ENCODE measurements around the gene WDFY3.

DNA sequence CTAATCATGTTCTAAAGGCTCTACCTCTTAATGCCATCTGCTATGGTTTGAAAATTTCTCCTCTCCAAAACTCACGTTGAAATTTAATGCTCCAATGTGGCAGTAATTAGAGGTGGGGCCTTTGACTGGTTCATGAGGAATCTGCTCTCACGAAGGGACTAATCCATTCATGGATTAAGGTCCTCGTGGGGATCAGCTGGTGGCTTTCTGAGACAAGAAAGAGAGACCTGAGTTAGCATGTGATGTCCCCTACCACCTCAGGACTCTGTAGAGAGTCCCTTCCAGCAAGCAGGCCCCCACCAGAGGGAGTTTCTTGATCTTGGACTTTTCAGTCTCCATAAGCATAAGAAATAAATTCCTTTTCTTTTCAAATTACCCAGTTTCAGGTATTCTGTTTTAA is 65.3 kb downstream of the WDFY3 start:
- TF ChIP-seq TAF1 (CRISPR knock-in tag; IDR thresholded peaks at IDR 0.05) (no peak), SRSF9 (IDR thresholded peaks at IDR 0.05; ENCODE audit: borderline replicate concordance, insufficient read depth, low read depth, low read length, poor library complexity, severe bottlenecking) (no peak), FOXJ3 (CRISPR knock-in tag; IDR thresholded peaks at IDR 0.05; ENCODE audit: borderline replicate concordance) (no peak), FOXK2 (IDR thresholded peaks at IDR 0.05) (no peak), CBX5 (CRISPR knock-in tag; IDR thresholded peaks at IDR 0.05; ENCODE audit: borderline replicate concordance) (no peak), CHD2 (IDR thresholded peaks at IDR 0.05; ENCODE audit: low read depth, low read length) (no peak), CTCF (CRISPR knock-in tag; IDR thresholded peaks at IDR 0.05) (no peak), HNRNPK (IDR thresholded peaks at IDR 0.05; ENCODE audit: low read depth, low read length, poor library complexity, severe bottlenecking) (no peak), BATF2 (CRISPR knock-in tag; IDR thresholded peaks at IDR 0.05) (no peak)
- TF ChIP-seq, protein P1, sequence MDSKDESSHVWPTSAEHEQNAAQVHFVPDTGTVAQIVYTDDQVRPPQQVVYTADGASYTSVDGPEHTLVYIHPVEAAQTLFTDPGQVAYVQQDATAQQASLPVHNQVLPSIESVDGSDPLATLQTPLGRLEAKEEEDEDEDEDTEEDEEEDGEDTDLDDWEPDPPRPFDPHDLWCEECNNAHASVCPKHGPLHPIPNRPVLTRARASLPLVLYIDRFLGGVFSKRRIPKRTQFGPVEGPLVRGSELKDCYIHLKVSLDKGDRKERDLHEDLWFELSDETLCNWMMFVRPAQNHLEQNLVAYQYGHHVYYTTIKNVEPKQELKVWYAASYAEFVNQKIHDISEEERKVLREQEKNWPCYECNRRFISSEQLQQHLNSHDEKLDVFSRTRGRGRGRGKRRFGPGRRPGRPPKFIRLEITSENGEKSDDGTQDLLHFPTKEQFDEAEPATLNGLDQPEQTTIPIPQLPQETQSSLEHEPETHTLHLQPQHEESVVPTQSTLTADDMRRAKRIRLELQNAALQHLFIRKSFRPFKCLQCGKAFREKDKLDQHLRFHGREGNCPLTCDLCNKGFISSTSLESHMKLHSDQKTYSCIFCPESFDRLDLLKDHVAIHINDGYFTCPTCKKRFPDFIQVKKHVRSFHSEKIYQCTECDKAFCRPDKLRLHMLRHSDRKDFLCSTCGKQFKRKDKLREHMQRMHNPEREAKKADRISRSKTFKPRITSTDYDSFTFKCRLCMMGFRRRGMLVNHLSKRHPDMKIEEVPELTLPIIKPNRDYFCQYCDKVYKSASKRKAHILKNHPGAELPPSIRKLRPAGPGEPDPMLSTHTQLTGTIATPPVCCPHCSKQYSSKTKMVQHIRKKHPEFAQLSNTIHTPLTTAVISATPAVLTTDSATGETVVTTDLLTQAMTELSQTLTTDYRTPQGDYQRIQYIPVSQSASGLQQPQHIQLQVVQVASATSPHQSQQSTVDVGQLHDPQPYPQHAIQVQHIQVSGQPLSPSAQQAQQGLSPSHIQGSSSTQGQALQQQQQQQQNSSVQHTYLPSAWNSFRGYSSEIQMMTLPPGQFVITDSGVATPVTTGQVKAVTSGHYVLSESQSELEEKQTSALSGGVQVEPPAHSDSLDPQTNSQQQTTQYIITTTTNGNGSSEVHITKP (CRISPR knock-in tag; IDR thresholded peaks at IDR 0.05; ENCODE audit: low read depth) = no peak
- TF ChIP-seq, protein P2, sequence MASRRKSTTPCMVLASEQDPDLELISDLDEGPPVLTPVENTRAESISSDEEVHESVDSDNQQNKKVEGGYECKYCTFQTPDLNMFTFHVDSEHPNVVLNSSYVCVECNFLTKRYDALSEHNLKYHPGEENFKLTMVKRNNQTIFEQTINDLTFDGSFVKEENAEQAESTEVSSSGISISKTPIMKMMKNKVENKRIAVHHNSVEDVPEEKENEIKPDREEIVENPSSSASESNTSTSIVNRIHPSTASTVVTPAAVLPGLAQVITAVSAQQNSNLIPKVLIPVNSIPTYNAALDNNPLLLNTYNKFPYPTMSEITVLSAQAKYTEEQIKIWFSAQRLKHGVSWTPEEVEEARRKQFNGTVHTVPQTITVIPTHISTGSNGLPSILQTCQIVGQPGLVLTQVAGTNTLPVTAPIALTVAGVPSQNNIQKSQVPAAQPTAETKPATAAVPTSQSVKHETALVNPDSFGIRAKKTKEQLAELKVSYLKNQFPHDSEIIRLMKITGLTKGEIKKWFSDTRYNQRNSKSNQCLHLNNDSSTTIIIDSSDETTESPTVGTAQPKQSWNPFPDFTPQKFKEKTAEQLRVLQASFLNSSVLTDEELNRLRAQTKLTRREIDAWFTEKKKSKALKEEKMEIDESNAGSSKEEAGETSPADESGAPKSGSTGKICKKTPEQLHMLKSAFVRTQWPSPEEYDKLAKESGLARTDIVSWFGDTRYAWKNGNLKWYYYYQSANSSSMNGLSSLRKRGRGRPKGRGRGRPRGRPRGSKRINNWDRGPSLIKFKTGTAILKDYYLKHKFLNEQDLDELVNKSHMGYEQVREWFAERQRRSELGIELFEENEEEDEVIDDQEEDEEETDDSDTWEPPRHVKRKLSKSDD (CRISPR knock-in tag; IDR thresholded peaks at IDR 0.05; ENCODE audit: low read depth) = no peak
- TF ChIP-seq, protein P3, sequence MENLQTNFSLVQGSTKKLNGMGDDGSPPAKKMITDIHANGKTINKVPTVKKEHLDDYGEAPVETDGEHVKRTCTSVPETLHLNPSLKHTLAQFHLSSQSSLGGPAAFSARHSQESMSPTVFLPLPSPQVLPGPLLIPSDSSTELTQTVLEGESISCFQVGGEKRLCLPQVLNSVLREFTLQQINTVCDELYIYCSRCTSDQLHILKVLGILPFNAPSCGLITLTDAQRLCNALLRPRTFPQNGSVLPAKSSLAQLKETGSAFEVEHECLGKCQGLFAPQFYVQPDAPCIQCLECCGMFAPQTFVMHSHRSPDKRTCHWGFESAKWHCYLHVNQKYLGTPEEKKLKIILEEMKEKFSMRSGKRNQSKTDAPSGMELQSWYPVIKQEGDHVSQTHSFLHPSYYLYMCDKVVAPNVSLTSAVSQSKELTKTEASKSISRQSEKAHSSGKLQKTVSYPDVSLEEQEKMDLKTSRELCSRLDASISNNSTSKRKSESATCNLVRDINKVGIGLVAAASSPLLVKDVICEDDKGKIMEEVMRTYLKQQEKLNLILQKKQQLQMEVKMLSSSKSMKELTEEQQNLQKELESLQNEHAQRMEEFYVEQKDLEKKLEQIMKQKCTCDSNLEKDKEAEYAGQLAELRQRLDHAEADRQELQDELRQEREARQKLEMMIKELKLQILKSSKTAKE (CRISPR knock-in tag; IDR thresholded peaks at IDR 0.05; ENCODE audit: borderline replicate concordance) = no peak
- TF ChIP-seq, protein P4, sequence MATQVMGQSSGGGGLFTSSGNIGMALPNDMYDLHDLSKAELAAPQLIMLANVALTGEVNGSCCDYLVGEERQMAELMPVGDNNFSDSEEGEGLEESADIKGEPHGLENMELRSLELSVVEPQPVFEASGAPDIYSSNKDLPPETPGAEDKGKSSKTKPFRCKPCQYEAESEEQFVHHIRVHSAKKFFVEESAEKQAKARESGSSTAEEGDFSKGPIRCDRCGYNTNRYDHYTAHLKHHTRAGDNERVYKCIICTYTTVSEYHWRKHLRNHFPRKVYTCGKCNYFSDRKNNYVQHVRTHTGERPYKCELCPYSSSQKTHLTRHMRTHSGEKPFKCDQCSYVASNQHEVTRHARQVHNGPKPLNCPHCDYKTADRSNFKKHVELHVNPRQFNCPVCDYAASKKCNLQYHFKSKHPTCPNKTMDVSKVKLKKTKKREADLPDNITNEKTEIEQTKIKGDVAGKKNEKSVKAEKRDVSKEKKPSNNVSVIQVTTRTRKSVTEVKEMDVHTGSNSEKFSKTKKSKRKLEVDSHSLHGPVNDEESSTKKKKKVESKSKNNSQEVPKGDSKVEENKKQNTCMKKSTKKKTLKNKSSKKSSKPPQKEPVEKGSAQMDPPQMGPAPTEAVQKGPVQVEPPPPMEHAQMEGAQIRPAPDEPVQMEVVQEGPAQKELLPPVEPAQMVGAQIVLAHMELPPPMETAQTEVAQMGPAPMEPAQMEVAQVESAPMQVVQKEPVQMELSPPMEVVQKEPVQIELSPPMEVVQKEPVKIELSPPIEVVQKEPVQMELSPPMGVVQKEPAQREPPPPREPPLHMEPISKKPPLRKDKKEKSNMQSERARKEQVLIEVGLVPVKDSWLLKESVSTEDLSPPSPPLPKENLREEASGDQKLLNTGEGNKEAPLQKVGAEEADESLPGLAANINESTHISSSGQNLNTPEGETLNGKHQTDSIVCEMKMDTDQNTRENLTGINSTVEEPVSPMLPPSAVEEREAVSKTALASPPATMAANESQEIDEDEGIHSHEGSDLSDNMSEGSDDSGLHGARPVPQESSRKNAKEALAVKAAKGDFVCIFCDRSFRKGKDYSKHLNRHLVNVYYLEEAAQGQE (IDR thresholded peaks at IDR 0.05; ENCODE audit: borderline replicate concordance in 1 of 2, low read depth in 1 of 2, low read length in 2 of 2) = no peak
- TF ChIP-seq, protein P5, sequence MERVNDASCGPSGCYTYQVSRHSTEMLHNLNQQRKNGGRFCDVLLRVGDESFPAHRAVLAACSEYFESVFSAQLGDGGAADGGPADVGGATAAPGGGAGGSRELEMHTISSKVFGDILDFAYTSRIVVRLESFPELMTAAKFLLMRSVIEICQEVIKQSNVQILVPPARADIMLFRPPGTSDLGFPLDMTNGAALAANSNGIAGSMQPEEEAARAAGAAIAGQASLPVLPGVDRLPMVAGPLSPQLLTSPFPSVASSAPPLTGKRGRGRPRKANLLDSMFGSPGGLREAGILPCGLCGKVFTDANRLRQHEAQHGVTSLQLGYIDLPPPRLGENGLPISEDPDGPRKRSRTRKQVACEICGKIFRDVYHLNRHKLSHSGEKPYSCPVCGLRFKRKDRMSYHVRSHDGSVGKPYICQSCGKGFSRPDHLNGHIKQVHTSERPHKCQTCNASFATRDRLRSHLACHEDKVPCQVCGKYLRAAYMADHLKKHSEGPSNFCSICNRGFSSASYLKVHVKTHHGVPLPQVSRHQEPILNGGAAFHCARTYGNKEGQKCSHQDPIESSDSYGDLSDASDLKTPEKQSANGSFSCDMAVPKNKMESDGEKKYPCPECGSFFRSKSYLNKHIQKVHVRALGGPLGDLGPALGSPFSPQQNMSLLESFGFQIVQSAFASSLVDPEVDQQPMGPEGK (CRISPR knock-in tag; IDR thresholded peaks at IDR 0.05) = no peak
